NT2/D1 (cell line): Measurements from ENCODE around the gene OR51E1.

Source experiments
- SUZ12 ChIP-seq: IDR thresholded peaks from 2 replicates; pipeline ENCODE4 v1.6.1; 2011; ENCODE audit not compliant: insufficient read length, insufficient read depth; ENCODE audit errors: extremely low read depth
- ZNF274 ChIP-seq: IDR thresholded peaks from 2 replicates; pipeline ENCODE4 v1.6.1; 2011; ENCODE audit warnings: mild to moderate bottlenecking, low read depth, low read length

DNA sequence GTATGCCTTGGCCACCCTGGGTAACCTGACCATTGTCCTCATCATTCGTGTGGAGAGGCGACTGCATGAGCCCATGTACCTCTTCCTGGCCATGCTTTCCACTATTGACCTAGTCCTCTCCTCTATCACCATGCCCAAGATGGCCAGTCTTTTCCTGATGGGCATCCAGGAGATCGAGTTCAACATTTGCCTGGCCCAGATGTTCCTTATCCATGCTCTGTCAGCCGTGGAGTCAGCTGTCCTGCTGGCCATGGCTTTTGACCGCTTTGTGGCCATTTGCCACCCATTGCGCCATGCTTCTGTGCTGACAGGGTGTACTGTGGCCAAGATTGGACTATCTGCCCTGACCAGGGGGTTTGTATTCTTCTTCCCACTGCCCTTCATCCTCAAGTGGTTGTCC, 3.9 kb upstream of the OR51E1 start:
- TF ChIP-seq ZNF274 (no peak), SUZ12 (no peak)
